ENCODE results near the gene LIPH.

- TF ChIP-seq CTCF (IDR thresholded peaks at IDR 0.05) (no peak), POLR2A (IDR thresholded peaks at IDR 0.05) (no peak)
Measured at GRCh38 chr3:185521349-185522138, 30.8 kb downstream of the LIPH start.
